ENCODE measurements around the gene PDCD7. TPM values are rescaled to one million over a fixed set of nuclear protein-coding genes. Genes with fewer than 3 reads are reported as not detected.
"Not testable (repeated sequence)": the region's sequence is repeated elsewhere in the genome, so short reads cannot be mapped to it uniquely, and the experiment has no call there.

Gene PDCD7
- polyA plus RNA-seq, 1 of the 3 experiments (the other 2 are of a cell fraction), result 15.3 TPM

- Histone ChIP-seq H3K4me2 (no peak within 1 kb of the TSS), H3K36me3 (replicated peaks in 1 of 2; ENCODE audit: control insufficient read depth in 1 of 2, insufficient read depth in 2 of 2, low read length in 1 of 2) (no peaks in the 10 kb centered on the region), H4K20me1 (ENCODE audit: insufficient read depth) (no peaks in the 10 kb centered on the region), H2AFZ (ENCODE audit: low read depth) (no peak within 1 kb of the TSS), H3K27ac (ENCODE audit: low read depth in 2 of 2, low read length in 1 of 2) (no peak within 1 kb of the TSS), H3K9ac (no peak within 1 kb of the TSS), H3K27me3 (ENCODE audit: insufficient read depth) (0 out of 2 replicates have a peak, but pooled peaks cover 6% of the 10 kb centered on the region), H3K4me3 (ENCODE audit: low read depth in 2 of 2, low read length in 1 of 2) (no peak within 1 kb of the TSS), H3K4me1 (ENCODE audit: control insufficient read depth in 1 of 2, insufficient read depth in 2 of 2, low read depth in 1 of 2, low read length in 1 of 2) (peaks cover 0 to 6% of the 10 kb centered on the region in 2 experiments; a peak in 1 of 4 replicates), H3K9me3 (no peaks in the 10 kb centered on the region), H3K79me2 (ENCODE audit: insufficient read depth) (no peaks in the 10 kb centered on the region), H3F3A (replicated peaks; ENCODE audit: insufficient read depth) (no peaks in the 10 kb centered on the region), H3K9me2 (no peaks in the 10 kb centered on the region)
- TF ChIP-seq GATA2 (CRISPR knock-in tag; IDR thresholded peaks at IDR 0.05) (no peak), FOSL2 (IDR thresholded peaks at IDR 0.05; ENCODE audit: borderline replicate concordance, low read depth) (no peak), EZH2phosphoT487 (IDR thresholded peaks at IDR 0.05; ENCODE audit: borderline replicate concordance, low read depth) (no peak), FOXJ3 (CRISPR knock-in tag; IDR thresholded peaks at IDR 0.05) (no peak), RAD21 (IDR thresholded peaks at IDR 0.05; ENCODE audit: low read length) (no peak), RCOR1 (IDR thresholded peaks at IDR 0.05; ENCODE audit: low read length) (no peak), MXI1 (IDR thresholded peaks at IDR 0.05; ENCODE audit: low read depth, low read length) (no peak)
- TF ChIP-seq, protein P1, sequence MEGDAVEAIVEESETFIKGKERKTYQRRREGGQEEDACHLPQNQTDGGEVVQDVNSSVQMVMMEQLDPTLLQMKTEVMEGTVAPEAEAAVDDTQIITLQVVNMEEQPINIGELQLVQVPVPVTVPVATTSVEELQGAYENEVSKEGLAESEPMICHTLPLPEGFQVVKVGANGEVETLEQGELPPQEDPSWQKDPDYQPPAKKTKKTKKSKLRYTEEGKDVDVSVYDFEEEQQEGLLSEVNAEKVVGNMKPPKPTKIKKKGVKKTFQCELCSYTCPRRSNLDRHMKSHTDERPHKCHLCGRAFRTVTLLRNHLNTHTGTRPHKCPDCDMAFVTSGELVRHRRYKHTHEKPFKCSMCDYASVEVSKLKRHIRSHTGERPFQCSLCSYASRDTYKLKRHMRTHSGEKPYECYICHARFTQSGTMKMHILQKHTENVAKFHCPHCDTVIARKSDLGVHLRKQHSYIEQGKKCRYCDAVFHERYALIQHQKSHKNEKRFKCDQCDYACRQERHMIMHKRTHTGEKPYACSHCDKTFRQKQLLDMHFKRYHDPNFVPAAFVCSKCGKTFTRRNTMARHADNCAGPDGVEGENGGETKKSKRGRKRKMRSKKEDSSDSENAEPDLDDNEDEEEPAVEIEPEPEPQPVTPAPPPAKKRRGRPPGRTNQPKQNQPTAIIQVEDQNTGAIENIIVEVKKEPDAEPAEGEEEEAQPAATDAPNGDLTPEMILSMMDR (IDR thresholded peaks at IDR 0.05), result no peak
- ChIA-PET CTCF (interaction anchor here (0.8 to 4.6 kb wide), 6 partner anchors 8 to 42 kb away, joined by 3 to 39 read pairs (median 7); partner anchors contain the start of gene RASL12), POLR2A (no interaction called here)
- DNase-seq, result no peak
- WGBS (ENCODE audit: low lambda C conversion rate), result 96% methylated on average over 45 of the region's 73 CpGs
Measured at GRCh38 chr15:65076486-65077290, 56.9 kb downstream of the PDCD7 start, which contains the start of gene KBTBD13. KBTBD13 (plus strand) TSS chr15:65076746; CDS start chr15:65076816, 70 bp downstream.

DNA sequence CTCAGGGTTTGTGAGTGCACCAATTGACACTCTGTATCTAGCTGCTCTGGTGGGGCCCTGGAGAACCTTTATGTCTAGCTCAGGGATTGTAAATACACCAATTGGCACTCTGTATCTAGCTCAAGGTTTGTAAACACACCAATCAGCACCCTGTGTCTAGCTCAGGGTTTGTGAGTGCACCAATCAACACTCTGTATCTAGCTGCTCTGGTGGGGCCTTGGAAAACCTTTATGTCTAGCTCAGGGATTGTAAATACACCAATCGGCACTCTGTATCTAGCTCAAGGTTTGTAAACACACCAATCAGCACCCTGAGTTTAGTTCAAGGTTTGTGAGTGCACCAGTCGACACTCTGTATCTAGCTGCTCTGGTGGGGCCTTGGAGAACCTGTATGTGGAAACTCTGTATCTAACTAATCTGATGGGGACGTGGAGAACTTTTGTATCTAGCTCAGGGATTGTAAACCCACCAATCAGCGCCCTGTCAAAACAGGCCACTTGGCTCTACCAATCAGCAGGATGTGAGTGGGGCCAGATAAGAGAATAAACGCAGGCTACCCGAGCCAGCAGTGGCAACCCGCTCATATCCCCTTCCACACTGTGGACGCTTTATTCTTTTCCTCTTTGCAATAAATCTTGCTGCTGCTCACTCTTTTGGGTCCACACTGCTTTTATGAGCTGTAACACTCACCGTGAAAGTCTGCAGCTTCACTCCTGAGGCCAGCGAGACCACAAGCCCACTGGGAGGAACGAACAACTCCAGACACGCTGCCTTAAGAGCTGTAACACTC is 57.8 kb downstream of the PDCD7 start:
- H3K27ac ChIP-seq (ENCODE audit: low read depth in 2 of 2, low read length in 1 of 2); H3K36me3 ChIP-seq (replicated peaks in 1 of 2; ENCODE audit: control insufficient read depth in 1 of 2, insufficient read depth in 2 of 2, low read length in 1 of 2); H3K4me3 ChIP-seq (ENCODE audit: low read depth in 2 of 2, low read length in 1 of 2); H2AFZ ChIP-seq (ENCODE audit: low read depth); POLR2A ChIA-PET; H4K20me1 ChIP-seq (ENCODE audit: insufficient read depth); H3K9ac ChIP-seq; H3K27me3 ChIP-seq (ENCODE audit: insufficient read depth); DNase-seq; H3K4me2 ChIP-seq; H3K9me2 ChIP-seq; H3K9me3 ChIP-seq; H3F3A ChIP-seq (replicated peaks; ENCODE audit: insufficient read depth); H3K79me2 ChIP-seq (ENCODE audit: insufficient read depth): not testable (repeated sequence)
- 80% methylated on average over 10 of the region's 12 CpGs for WGBS (ENCODE audit: low lambda C conversion rate)
- H3K4me1 ChIP-seq (ENCODE audit: control insufficient read depth in 1 of 2, insufficient read depth in 2 of 2, low read depth in 1 of 2, low read length in 1 of 2), result peaks cover 0 to 12% of the 10 kb centered on the region in 2 experiments; a peak in 1 of 4 replicates
- CTCF ChIA-PET, result interaction anchor here (0.7 to 4.6 kb wide), 5 partner anchors 12 to 42 kb away, joined by 3 to 39 read pairs (median 10); no protein-coding TSS in a partner anchor

- H3K36me3 ChIP-seq (replicated peaks in 1 of 2; ENCODE audit: control insufficient read depth in 1 of 2, insufficient read depth in 2 of 2, low read length in 1 of 2); DNase-seq; H4K20me1 ChIP-seq (ENCODE audit: insufficient read depth); H3F3A ChIP-seq (replicated peaks; ENCODE audit: insufficient read depth); H3K27ac ChIP-seq (ENCODE audit: low read depth in 2 of 2, low read length in 1 of 2); H2AFZ ChIP-seq (ENCODE audit: low read depth); H3K79me2 ChIP-seq (ENCODE audit: insufficient read depth); H3K4me3 ChIP-seq (ENCODE audit: low read depth in 2 of 2, low read length in 1 of 2); H3K9ac ChIP-seq; H3K9me3 ChIP-seq; H3K9me2 ChIP-seq; POLR2A ChIA-PET; H3K27me3 ChIP-seq (ENCODE audit: insufficient read depth); H3K4me2 ChIP-seq: not testable (repeated sequence)
- WGBS (ENCODE audit: low lambda C conversion rate), result no CpG with 5 or more reads among the region's 22 CpGs
- peaks cover 0 to 12% of the 10 kb centered on the region in 2 experiments; a peak in 1 of 4 replicates for H3K4me1 ChIP-seq (ENCODE audit: control insufficient read depth in 1 of 2, insufficient read depth in 2 of 2, low read depth in 1 of 2, low read length in 1 of 2)
- CTCF ChIA-PET, result interaction anchor here (1.1 to 2.0 kb wide), 2 partner anchors 21 to 26 kb away, joined by 6 to 7 read pairs; no protein-coding TSS in a partner anchor
Measured at GRCh38 chr15:65074946-65075345, 58.7 kb downstream of the PDCD7 start.
